ENCODE results near the gene LRRC8E.

DNA sequence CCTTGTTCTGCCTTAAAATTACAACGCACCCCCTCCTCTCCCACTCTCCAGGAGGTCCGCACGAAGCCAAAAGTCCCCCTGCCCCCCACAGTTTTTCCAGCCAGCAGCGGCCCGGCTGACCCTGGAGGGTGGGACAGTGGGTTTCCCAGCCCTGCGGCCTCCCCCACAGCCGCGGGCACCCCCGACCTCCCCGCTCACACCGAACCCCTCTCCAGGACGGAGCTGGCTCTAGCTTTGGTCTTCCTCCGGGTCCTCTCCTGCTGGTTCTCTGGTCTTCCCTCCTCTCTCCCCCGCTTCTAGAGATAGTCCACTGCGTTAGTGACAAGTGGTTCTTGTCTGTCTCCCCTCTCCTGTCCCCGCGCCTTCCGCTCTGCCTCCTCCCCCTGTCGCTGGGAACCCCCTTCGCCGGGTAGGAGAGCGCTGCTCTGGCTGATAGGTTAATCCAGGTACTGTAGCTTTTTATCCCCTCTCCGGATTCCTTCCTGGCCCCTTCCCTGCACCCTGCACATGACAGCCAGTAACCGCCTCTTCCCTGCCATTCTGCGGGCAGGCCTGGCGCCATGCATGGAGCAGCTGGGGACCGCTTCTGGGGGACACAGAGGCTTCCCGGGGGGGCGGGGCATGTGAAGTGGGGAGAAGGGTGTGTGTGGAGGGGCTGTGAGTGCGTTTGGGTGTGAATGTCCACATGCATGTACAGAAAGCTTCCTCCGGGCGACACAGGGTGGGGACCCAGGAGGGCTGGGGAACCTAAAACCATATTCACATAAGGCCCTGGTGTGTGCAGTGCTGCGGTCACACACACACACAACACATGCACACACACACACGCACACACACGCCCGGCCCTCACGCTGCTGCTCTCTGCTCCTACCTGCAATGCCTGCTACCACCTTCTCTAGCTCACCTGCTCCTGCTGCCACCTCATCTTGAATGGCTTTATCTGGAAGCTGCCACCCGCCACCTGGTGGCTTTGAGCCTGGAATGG is 31.3 kb upstream of the LRRC8E start:
- no peak for TF ChIP-seq CTCF (IDR thresholded peaks at IDR 0.05; ENCODE audit: insufficient read depth, low read depth, low read length)
- TF ChIP-seq EZH2 (IDR thresholded peaks at IDR 0.05; ENCODE audit: insufficient read depth, low read length) = no peak

Measured in astrocyte (in vitro differentiated cells and primary cell).